GM19395 (cell line): ENCODE results near the gene OGG1.

Source experiments
- ATAC-seq: cut with Tn5 transposase; IDR thresholded peaks from one replicate; pipeline ENCODE4 v1.9.1; 2021; ENCODE audit warnings: mild to moderate bottlenecking, moderate library complexity; ENCODE audit not compliant: unreplicated experiment

OGG1 gene

GRCh38 chr3:9727041-9727595, 22.6 kb upstream of the OGG1 start:
- ATAC-seq, result no peak

- ATAC-seq, result no peak
Observed at GRCh38 chr3:9727743-9728142, 22.0 kb upstream of the OGG1 start.

- no peak for ATAC-seq
Observed at GRCh38 chr3:9729419-9729818, 20.3 kb upstream of the OGG1 start.

GRCh38 chr3:9730657-9731205, 19.0 kb upstream of the OGG1 start:
- ATAC-seq, result peak; percentile 60

- peak; percentile 90 for ATAC-seq
Observed at GRCh38 chr3:9731206-9732079, 18.3 kb upstream of the OGG1 start, which contains the start of gene BRPF1. TSS of gene BRPF1 (plus strand) at chr3:9731735. CDS start at chr3:9734141, 2,406 bp downstream.

GRCh38 chr3:9732080-9732739, 17.5 kb upstream of the OGG1 start:
- ATAC-seq, result peak; percentile 11

GRCh38 chr3:9732740-9733115, 17.0 kb upstream of the OGG1 start:
- no peak for ATAC-seq

- ATAC-seq, result no peak
Observed at GRCh38 chr3:9736831-9737230, 12.9 kb upstream of the OGG1 start.

- ATAC-seq, result no peak
Observed at GRCh38 chr3:9739181-9739580, 10.6 kb upstream of the OGG1 start.

GRCh38 chr3:9742560-9742959, 7.2 kb upstream of the OGG1 start:
- no peak for ATAC-seq

GRCh38 chr3:9743548-9743947, 6.2 kb upstream of the OGG1 start:
- ATAC-seq, result no peak

GRCh38 chr3:9744162-9744561, 5.6 kb upstream of the OGG1 start:
- ATAC-seq, result no peak

GRCh38 chr3:9745521-9745920, 4.2 kb upstream of the OGG1 start:
- ATAC-seq, result no peak

- ATAC-seq, result no peak
Observed at GRCh38 chr3:9746330-9746729, 3.4 kb upstream of the OGG1 start.

- no peak for ATAC-seq
Observed at GRCh38 chr3:9747267-9747666, 2.5 kb upstream of the OGG1 start.

- no peak for ATAC-seq
Observed at GRCh38 chr3:9748031-9748430, 1.7 kb upstream of the OGG1 start.

- no peak for ATAC-seq
Observed at GRCh38 chr3:9749296-9749644, 482 bp upstream of the OGG1 start.

GRCh38 chr3:9750556-9751411, 1.0 kb downstream of the OGG1 start:
- ATAC-seq, result no peak

GRCh38 chr3:9754678-9755077, 4.9 kb downstream of the OGG1 start:
- no peak for ATAC-seq

- ATAC-seq, result no peak
Observed at GRCh38 chr3:9757427-9757826, 7.7 kb downstream of the OGG1 start.
